H1 (cell line): ENCODE results near the gene FIGNL1. TPM values are rescaled to one million over a fixed set of nuclear protein-coding genes. Genes with fewer than 3 reads are reported as not detected.

Source experiments
- BRCA1 ChIP-seq: IDR thresholded peaks from 2 replicates; pipeline ENCODE4 v1.6.1; 2012; ENCODE audit warnings: low read depth, low read length, improper control_type of control experiment
- polyA plus RNA-seq, 7 experiments: library from polyadenylated mRNA; depleted of rRNA in 3 of 7; stranded (reverse) in 5 of 7; unstranded in 2 of 7; fragments of >200 nt in 5 of 7; fragments of 200-250 nt in 2 of 7; gene quantifications; 1 replicate in 5 of 7; 2 replicates in 1 of 7; 4 replicates in 1 of 7; pipeline versions ENCODE4 v1.2.1 to v1.2.3, GENCODE V29; 2011 to 2013; ENCODE audit warnings: missing spikeins in 2 of 7, mixed read lengths in 2 of 7
- total RNA-seq: library from RNA; stranded (reverse); fragmentation: NEBNext Ultra II Directional; extraction: Animal tissue kit (Norgen Biotek cat#: 25700); gene quantifications from 2 replicates; pipeline ENCODE4 v1.2.1, GENCODE V29; 2021
- TF ChIP-seq, protein P1 (sequence below): fragments of 300-600 bp; sonication (generic); IDR thresholded peaks from 2 replicates; pipeline ENCODE4 v1.7.1; 2012; ENCODE audit warnings: low read length, moderate library complexity, mild to moderate bottlenecking, inconsistent platforms; ENCODE audit not compliant: insufficient replicate concordance
- TF ChIP-seq, protein P2 (sequence below): IDR thresholded peaks from 2 replicates; pipeline ENCODE4 v1.6.1; 2012; ENCODE audit warnings: inconsistent platforms

Gene FIGNL1
- total and polyA plus RNA-seq, 2 of the 8 experiments (the other 6 are each of a cell fraction or from before 2014, with no cell fraction given): 6.5 to 9.9 TPM

DNA sequence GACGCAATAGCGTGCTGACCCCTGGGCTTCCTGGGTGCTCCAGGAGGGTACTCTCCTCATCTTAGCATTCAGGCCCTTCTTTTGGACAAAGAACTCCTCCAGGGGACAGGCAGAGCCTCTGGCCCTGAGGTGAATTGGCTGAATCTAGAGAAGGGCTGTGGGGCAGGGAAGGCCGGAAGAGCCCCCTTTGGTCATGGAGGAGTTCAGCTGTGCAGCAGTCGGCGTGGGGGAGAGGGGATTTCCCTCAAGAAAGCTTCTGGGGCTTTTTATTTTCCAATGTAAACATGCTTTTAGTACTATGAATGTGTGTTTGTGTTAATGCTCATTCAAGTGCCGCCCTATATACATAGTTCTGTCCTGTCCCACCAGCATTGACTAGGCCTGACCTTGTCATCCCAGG, 38.8 kb downstream of the FIGNL1 start (continued):
- TF ChIP-seq, protein P1, sequence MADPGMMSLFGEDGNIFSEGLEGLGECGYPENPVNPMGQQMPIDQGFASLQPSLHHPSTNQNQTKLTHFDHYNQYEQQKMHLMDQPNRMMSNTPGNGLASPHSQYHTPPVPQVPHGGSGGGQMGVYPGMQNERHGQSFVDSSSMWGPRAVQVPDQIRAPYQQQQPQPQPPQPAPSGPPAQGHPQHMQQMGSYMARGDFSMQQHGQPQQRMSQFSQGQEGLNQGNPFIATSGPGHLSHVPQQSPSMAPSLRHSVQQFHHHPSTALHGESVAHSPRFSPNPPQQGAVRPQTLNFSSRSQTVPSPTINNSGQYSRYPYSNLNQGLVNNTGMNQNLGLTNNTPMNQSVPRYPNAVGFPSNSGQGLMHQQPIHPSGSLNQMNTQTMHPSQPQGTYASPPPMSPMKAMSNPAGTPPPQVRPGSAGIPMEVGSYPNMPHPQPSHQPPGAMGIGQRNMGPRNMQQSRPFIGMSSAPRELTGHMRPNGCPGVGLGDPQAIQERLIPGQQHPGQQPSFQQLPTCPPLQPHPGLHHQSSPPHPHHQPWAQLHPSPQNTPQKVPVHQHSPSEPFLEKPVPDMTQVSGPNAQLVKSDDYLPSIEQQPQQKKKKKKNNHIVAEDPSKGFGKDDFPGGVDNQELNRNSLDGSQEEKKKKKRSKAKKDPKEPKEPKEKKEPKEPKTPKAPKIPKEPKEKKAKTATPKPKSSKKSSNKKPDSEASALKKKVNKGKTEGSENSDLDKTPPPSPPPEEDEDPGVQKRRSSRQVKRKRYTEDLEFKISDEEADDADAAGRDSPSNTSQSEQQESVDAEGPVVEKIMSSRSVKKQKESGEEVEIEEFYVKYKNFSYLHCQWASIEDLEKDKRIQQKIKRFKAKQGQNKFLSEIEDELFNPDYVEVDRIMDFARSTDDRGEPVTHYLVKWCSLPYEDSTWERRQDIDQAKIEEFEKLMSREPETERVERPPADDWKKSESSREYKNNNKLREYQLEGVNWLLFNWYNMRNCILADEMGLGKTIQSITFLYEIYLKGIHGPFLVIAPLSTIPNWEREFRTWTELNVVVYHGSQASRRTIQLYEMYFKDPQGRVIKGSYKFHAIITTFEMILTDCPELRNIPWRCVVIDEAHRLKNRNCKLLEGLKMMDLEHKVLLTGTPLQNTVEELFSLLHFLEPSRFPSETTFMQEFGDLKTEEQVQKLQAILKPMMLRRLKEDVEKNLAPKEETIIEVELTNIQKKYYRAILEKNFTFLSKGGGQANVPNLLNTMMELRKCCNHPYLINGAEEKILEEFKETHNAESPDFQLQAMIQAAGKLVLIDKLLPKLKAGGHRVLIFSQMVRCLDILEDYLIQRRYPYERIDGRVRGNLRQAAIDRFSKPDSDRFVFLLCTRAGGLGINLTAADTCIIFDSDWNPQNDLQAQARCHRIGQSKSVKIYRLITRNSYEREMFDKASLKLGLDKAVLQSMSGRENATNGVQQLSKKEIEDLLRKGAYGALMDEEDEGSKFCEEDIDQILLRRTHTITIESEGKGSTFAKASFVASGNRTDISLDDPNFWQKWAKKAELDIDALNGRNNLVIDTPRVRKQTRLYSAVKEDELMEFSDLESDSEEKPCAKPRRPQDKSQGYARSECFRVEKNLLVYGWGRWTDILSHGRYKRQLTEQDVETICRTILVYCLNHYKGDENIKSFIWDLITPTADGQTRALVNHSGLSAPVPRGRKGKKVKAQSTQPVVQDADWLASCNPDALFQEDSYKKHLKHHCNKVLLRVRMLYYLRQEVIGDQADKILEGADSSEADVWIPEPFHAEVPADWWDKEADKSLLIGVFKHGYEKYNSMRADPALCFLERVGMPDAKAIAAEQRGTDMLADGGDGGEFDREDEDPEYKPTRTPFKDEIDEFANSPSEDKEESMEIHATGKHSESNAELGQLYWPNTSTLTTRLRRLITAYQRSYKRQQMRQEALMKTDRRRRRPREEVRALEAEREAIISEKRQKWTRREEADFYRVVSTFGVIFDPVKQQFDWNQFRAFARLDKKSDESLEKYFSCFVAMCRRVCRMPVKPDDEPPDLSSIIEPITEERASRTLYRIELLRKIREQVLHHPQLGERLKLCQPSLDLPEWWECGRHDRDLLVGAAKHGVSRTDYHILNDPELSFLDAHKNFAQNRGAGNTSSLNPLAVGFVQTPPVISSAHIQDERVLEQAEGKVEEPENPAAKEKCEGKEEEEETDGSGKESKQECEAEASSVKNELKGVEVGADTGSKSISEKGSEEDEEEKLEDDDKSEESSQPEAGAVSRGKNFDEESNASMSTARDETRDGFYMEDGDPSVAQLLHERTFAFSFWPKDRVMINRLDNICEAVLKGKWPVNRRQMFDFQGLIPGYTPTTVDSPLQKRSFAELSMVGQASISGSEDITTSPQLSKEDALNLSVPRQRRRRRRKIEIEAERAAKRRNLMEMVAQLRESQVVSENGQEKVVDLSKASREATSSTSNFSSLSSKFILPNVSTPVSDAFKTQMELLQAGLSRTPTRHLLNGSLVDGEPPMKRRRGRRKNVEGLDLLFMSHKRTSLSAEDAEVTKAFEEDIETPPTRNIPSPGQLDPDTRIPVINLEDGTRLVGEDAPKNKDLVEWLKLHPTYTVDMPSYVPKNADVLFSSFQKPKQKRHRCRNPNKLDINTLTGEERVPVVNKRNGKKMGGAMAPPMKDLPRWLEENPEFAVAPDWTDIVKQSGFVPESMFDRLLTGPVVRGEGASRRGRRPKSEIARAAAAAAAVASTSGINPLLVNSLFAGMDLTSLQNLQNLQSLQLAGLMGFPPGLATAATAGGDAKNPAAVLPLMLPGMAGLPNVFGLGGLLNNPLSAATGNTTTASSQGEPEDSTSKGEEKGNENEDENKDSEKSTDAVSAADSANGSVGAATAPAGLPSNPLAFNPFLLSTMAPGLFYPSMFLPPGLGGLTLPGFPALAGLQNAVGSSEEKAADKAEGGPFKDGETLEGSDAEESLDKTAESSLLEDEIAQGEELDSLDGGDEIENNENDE: no peak
- no peak for TF ChIP-seq BRCA1
- TF ChIP-seq, protein P2, sequence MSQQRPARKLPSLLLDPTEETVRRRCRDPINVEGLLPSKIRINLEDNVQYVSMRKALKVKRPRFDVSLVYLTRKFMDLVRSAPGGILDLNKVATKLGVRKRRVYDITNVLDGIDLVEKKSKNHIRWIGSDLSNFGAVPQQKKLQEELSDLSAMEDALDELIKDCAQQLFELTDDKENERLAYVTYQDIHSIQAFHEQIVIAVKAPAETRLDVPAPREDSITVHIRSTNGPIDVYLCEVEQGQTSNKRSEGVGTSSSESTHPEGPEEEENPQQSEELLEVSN: no peak
- TF ChIP-seq, all 59 proteins: peak for 0
